Activated naive CD4-positive, alpha-beta T cell (primary cell): Measurements from ENCODE around the gene TSPAN18.

Experiments used
- DNase-seq, 4 experiments: peaks; one replicate each; lab custom pipeline; 2025; lab: John Stamatoyannopoulos, UW

Gene TSPAN18

GRCh38 chr11:44797051-44797450 is 70.3 kb downstream of the TSPAN18 start:
- DNase-seq = no peak

DNA sequence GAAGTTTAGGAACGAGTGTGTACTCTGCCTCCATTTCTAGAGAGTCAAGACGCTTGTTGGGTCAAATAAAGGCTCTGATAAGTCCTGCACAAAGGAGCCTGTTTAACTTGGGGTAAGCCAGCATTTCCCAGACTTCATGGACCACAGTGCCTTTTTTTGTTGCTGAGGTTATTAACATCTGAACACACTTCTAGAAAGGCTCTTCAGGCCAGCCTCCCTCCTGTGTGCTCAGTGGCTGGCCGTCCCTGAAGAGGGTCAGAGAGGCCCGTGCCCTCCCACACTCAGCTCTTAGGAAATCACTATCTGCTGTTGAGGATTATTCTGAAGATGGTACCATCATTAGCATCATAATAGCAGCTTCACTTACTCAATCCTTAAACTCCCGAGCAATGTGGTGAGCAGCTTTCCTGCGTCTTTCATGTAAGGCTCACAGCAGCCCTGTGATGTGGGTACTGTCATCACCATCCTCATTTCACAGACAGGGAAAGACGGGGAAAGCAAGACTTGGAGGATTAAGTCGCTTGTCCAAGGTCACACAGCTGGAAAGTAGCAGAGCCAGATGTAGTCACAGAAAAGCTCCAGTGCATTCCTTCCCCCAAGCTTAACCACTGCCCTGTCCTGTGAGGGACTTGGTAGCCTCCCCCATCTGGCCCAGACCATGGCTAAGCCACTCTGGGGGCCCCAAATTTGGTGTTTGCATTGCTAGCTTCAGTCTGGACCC is 71.3 kb downstream of the TSPAN18 start:
- no peak for DNase-seq

DNA sequence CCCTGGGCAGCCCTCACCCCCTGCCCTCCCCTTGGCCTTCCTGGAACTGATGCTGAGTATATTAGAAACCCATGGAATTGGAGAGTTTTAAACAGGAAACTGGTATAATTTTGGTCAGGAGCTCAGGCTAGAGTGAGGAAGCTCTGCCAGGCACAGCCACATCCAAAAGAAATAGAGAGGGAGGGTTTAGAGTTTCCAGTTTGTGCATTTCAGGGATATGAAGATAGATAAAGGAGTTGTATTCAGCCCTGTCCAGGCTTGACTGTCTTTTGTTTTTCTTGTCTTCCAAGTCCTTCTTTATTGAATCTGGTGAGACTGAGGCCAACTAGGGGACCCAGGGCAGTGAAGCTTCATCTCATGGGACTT is 71.8 kb downstream of the TSPAN18 start:
- DNase-seq = no peak

- DNase-seq = no peak
Observed at GRCh38 chr11:44799012-44799411, 72.2 kb downstream of the TSPAN18 start.

DNA sequence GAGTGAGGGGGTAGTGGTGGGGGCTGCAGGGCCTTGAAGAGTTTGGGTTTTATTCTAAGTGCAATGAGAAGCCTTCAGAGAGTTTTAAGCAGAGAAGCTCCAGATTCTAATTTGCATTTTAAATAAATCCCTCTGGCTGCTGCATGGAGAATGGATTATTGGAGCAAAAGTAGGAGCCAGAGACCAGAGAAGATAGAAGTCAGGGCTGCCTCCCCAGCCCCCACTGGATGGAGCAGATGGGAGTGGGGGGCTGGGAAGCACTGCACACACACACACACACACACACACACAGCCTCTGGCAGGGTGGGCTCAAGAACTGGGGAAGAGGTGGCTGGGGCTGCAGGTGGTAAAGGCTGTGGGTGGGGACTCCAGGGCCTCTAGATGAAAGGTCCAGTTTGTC is 75.6 kb downstream of the TSPAN18 start:
- no peak for DNase-seq

DNA sequence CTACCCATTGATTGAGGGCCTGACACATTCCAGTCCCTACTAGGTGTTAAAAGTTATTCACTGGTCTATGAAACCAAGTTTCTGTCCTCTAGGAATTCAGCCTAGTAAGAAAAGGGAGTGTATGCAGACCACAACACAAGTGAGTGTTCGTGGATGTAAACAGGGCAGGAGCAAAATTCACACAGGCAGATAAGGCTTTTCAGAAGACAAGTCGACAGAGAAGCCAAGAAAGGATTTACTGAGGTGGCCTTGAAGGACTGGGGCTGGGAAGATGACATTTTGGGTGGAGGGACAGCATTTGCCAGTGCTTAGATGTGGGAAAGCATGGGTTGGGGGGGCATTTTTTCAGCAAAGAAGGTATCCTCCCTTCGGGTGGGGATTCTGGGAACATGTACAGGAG is 76.2 kb downstream of the TSPAN18 start:
- DNase-seq = no peak

DNA sequence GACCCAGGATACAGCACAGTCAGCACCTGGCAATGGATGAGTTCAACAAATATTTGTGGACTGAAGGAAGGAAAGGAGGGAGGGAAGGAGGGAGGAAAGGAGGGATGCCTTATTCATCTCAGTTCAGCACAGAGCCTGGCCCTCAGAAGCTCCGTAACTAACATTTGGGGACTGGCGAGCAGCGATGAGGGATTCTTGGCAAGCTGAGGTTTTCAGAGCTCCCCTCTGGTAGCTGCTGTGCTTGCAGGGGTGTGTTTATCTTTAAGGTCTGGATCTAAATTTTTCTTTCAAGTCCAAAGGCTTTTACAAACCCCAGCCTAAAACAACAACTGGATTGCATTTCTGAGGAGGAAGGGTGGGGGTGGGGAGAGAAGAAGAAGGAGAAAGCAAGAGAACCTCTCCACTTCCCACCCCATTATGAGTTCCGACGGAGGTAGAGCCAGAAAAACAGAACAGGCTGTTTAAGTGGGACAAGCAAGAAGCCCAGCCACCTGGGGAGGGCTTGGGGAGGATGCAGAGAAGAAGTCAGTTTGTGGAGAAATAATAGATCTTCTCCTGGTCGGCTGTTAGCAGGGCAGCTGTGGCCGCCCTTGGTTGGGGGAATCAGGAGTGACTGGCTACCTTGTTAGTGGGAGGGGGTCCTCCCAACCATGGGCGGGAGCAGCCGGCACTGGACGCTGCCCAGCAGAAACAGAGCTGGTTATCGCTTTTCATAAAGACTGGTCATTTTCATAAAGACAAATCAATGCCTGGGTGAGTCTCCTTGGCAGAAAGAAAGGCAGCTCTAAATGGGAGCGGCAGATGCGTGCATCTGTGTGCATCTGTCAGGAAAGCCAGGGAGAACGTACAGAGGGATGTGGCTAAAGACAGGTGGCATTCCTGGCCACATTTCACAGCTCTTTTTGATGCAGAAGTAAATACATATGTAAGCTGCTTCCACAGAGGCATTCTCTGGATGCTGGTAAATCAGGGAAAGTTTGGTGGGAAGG is 78.0 kb downstream of the TSPAN18 start:
- DNase-seq = no peak

DNA sequence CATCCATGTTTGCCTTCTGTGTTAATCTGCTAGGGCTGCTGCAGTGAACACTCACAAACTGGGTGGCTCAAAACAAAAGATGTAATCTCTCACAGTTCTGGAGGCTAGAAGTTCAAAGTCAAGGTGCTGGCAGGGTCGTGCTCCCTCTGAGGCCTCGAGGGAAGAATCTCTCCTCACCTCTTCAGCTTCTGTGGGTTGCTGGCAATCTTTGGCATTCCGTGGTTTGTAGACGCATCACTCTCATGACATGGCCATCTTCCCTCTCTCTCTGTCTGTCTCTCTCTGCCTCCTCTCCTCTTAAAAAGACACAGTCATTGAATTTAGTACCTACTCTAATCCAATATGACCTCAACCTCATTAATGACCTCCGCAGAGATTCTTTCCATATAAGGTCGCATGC is 78.8 kb downstream of the TSPAN18 start:
- no peak for DNase-seq

DNA sequence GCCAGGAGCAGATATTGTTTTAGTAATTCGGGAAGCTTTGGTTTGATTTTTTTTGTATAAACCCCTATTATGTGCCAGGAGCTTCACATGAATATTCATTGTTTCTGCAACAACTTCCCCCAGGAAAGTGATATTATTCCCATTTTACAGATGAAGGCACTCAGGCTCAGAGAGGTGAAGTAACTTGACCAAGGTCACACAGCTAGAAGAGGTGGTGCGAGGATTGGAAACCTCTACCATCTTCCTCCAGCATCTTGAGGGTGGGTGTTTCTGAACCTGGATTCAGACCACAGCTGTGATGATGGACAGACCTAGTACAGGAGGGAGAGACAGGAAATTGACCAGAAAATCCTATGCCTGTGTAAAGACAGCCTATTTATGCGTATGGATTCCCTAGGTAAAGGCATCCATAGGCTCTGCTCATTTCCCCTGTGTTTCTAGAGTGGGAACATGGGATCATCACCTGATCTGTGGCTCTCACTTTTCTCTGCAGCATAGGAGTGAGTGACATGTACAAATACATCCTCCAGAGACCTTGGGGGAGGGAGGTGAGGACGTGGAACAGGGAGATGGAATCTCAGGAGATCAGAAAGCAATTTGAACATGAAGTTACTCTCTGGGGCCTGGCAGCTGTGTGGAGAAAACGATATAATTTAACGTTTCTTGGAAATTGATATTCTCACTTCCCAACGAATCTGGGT is 81.4 kb downstream of the TSPAN18 start:
- no peak for DNase-seq

DNA sequence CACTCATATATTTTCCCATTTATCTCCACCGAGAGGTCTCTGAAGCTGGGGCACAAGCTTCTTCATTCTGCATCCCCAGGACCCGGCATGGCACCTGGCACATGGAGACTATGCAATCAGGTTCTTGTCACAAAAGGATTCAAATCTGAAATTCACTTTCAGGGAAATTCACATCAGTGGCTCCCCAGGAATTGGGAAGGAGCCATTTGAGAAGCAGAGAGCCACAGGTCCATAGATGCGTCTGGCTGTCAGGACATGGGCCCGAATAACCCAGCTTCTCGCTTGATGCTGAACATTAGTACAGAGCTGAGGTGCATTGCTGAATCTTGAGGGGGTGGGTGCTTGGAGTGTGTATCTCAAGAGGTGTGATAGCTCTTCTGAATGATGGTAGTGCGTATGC is 82.5 kb downstream of the TSPAN18 start:
- DNase-seq = no peak

GRCh38 chr11:44811841-44812448 is 85.2 kb downstream of the TSPAN18 start:
- DNase-seq = no peak

GRCh38 chr11:44812971-44813370 is 86.2 kb downstream of the TSPAN18 start:
- DNase-seq = no peak

- no peak for DNase-seq
Observed at GRCh38 chr11:44813401-44813800, 86.6 kb downstream of the TSPAN18 start.

DNA sequence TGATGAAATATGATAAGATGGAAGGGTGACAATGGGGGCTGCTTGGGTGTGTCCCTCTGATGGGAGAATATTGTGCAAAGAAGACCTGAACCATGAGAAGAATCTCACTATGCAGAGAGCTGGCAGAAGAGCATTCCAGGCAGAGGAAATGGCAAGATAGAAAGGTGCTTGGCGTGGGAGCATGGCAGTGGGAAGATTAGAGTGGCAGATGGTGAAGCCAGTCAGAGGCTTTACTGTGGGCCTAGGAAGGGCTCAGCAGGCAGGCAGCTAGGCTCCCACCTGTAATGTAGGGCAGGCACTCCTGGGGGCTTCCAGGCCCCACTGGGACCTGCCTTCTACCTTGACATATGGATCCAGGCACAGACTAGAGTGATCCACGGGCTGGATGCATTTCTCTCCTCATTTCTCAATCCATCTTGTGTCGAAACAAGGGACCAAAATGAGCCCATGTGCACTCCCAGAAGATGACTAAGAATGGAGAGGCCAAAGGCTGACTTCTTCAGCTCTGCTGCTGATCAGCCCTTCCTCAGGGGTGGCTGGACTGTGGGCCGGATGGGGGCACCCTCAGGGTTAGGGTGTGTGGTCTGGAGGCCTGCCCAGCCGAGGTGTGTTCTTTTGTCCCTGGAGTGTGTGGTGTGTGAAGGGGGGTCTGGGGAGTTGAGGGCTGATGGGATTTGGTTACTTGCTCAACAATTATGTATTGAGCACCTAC is 88.3 kb downstream of the TSPAN18 start:
- DNase-seq = no peak

DNA sequence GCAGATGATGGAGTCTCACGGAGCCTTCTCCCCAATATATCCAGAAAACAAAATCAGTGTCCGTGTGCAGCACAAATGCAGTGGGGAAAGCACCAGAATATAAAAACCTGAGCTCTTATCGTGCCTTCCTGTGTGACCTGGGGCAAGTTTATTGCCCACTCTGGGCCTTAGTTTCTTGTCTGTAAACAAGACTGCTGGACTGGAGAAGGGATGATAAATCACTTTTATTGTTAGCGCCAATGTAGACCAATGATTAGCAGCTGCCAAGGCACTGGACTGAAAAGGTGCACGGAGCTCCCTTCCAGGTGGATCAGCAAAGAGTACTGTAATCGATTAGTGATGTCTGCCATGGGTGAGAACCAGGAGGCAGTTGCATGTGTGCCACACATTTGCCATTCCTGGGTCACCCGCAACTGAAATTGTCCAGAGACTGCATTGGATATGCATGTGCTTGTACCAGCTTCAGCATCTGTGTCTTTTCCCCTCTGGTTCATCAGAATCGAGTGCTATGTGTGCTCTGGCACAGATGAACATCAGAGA is 89.2 kb downstream of the TSPAN18 start:
- DNase-seq = no peak

- no peak for DNase-seq
Observed at GRCh38 chr11:44816761-44817160, 90.0 kb downstream of the TSPAN18 start.

DNA sequence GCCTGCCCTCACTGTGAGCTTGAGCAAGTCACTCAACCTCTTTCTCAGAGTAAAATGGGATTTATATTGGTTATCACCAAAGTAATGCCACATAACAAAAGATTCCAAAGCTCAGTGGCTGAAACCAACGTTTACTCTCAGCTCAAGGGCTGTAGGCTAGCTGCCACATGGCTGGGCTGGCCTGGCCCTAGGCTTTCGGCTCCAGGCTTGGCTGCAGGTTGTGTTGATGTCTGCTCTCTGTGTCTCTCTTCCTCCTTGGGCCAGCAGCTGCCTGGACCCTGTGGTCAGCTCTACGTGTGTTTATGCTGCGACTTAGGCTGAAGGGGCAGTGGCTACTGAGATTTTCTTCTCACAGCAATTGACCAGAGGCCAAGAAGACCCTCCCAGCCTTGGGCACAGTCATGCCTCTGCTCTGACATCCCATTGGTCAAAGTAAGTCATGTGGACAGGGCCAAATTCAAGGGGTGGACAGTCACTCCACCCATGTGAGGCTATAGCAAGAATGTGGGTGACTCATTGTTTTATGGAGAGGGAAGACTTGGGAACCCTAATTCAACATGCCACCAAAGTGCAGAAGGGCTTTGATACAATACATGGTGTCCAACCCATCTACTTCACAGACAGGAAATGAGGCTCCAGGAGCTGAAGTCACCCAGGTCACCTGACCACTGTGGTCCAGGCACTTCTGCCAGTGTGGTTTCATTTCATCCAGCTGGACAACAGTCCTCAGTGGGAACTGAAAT is 90.6 kb downstream of the TSPAN18 start:
- no peak for DNase-seq

DNA sequence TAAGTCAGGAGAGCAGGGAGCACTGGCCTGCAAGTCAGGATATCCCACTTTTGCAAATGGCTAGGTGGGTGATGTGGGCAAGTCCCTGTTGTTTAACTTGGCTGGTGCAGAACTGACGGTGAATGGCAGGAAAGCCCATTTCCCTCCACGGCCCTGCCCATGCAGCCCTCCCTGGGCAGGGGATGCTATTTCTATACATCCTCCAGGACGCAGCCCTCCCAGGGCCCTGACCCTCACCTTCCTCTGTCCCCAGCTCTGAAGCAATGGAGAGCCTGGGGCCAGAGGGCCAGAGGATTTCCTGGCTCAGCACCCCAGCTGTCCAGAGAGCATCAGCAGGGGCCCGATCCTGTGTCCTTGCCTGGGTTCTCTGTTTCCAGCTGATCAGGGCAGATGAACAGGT is 91.3 kb downstream of the TSPAN18 start:
- no peak for DNase-seq

- no peak for DNase-seq
Observed at GRCh38 chr11:44819346-44819745, 92.6 kb downstream of the TSPAN18 start.

- DNase-seq = no peak
Observed at GRCh38 chr11:44822369-44822768, 95.6 kb downstream of the TSPAN18 start.

DNA sequence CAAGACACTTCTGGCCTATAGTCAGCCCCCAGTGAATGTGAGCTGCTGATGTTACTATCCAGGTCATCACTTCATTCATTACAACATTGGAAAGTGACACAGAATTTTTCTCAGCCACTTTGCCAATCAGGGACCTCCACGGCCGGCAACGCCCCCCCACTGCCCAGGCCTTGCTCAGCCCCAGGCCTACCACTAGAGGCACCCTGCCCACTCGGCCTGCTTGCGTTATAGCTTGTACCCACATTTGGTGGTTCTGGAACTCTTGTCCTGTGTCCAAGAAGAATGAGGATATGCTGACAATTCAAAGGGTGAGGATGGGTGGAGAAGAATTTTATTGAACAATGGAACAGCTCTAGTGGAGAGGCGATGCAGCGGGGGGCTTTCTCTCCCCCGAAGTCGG is 96.2 kb downstream of the TSPAN18 start:
- DNase-seq = no peak
